Glomerular visceral epithelial cell (primary cell): Measurements from ENCODE around the gene GH1.
"Not testable (repeated sequence)": the region's sequence is repeated elsewhere in the genome, so short reads cannot be mapped to it uniquely, and the experiment has no call there.

Experiments
- DNase-seq: peaks from one replicate; pipeline ENCODE4 v3.0.0-alpha.2; 2016; ENCODE audit errors: extremely low spot score

GH1 gene

GRCh38 chr17:63918789-63919305 lies at the start of gene GH1:
TSS of gene GH1 (minus strand) at chr17:63918839. CDS start at chr17:63918776, 63 bp downstream.
- DNase-seq: not testable (repeated sequence)

GRCh38 chr17:63967953-63968352 lies 49.3 kb upstream of the GH1 start:
- DNase-seq: no peak

- no peak for DNase-seq
Measured at GRCh38 chr17:63966646-63967264, 48.1 kb upstream of the GH1 start.

- no peak for DNase-seq
Measured at GRCh38 chr17:63963123-63963522, 44.5 kb upstream of the GH1 start.

- no peak for DNase-seq
Measured at GRCh38 chr17:63962298-63962744, 43.7 kb upstream of the GH1 start.

- DNase-seq: peak; percentile 37
Measured at GRCh38 chr17:63961355-63962212, 42.9 kb upstream of the GH1 start.

- DNase-seq: no peak
Measured at GRCh38 chr17:63960430-63960829, 41.8 kb upstream of the GH1 start.

GRCh38 chr17:63960006-63960405 lies 41.4 kb upstream of the GH1 start:
- DNase-seq: no peak

- no peak for DNase-seq
Measured at GRCh38 chr17:63956296-63956920, 37.8 kb upstream of the GH1 start.

- no peak for DNase-seq
Measured at GRCh38 chr17:63955791-63956190, 37.2 kb upstream of the GH1 start.

GRCh38 chr17:63955232-63955631 lies 36.6 kb upstream of the GH1 start:
- DNase-seq: no peak

- no peak for DNase-seq
Measured at GRCh38 chr17:63954402-63955063, 35.9 kb upstream of the GH1 start.

- DNase-seq: peak; percentile 16
Measured at GRCh38 chr17:63950940-63951907, 32.6 kb upstream of the GH1 start.

- no peak for DNase-seq
Measured at GRCh38 chr17:63949576-63950250, 31.1 kb upstream of the GH1 start.

GRCh38 chr17:63948521-63948920 lies 29.9 kb upstream of the GH1 start:
- no peak for DNase-seq

GRCh38 chr17:63947711-63948330 lies 29.2 kb upstream of the GH1 start:
- no peak for DNase-seq

GRCh38 chr17:63946440-63947363 lies 28.1 kb upstream of the GH1 start:
- DNase-seq: peak; percentile 39

GRCh38 chr17:63945784-63946439 lies 27.3 kb upstream of the GH1 start:
- DNase-seq: no peak
